HCT116 (cell line): Measurements from ENCODE around the gene MYO16. TPM values are rescaled to one million over a fixed set of nuclear protein-coding genes. Genes with fewer than 3 reads are reported as not detected.
A peak's percentile ranks its signal among the peaks of the same experiment; 100 is the strongest.

ENCODE experiments used
- ATAC-seq: fragments of 200-7000 bp; cut with Tn5 transposase; 2 replicates; pipeline ENCODE4 v1.9.1; 2020; ENCODE audit warnings: mild to moderate bottlenecking, moderate library complexity
- BruUV-seq: library from RNA; stranded (reverse); fragments of 400-500 nt; replicated peaks from 2 replicates; lab custom pipeline; 2021; lab: Mats Ljungman, UMichigan
- CTCF ChIA-PET: fragments of 300-600 bp; sonication (Branson Sonifier 250); formaldehyde crosslinking; loops from one replicate; lab custom pipeline; 2021; ENCODE audit warnings: antibody characterized with exemption; lab: Charles Lee
- POLR2A ChIA-PET: fragments of 300-600, 350-600 bp; sonication (Branson Sonifier 250); formaldehyde crosslinking; loops from one replicate; lab custom pipeline; 2021; ENCODE audit warnings: antibody characterized with exemption; lab: Charles Lee
- RAD21 ChIA-PET, 2 experiments: fragments of 300-600 bp; sonication (Branson Sonifier 250); formaldehyde crosslinking; loops; one replicate each; lab custom pipeline; 2023; ENCODE audit warnings: low total read pairs in 2 of 2; ENCODE audit not compliant: uncharacterized antibody in 2 of 2, unreplicated experiment in 2 of 2, low non-redundant PET in 1 of 2; lab: Charles Lee
- DNase-seq: peaks from one replicate; pipeline ENCODE4 v3.0.0-alpha.2; 2010; ENCODE audit warnings: low read depth, low spot score
- H2AFZ ChIP-seq: fragments of 200-600 bp; shearing (Covaris generic), sonication (generic); 2 replicates; pipeline ENCODE4 v1.6.1; 2017; ENCODE audit warnings: low read depth, mixed run types, mixed read lengths, antibody characterized with exemption, low read length; ENCODE audit not compliant: poor library complexity, severe bottlenecking
- H3K27ac ChIP-seq: 2 replicates; pipeline ENCODE4 v1.5.1; 2012; ENCODE audit warnings: low read depth, low read length
- H3K27me3 ChIP-seq: fragments of 200-600 bp; sonication (generic); 2 replicates; pipeline ENCODE4 v1.6.1; 2016; ENCODE audit warnings: mixed run types, low read length, mixed read lengths; ENCODE audit not compliant: insufficient read depth
- H3K36me3 ChIP-seq, 2 experiments: fragments of 200-500 bp in 1 of 2; fragments of 200-600 bp in 1 of 2; sonication (Bioruptor generic) in 1 of 2; sonication (generic) in 1 of 2; 2 replicates each; pipeline versions ENCODE4 v1.5.1 to v1.6.1; 2014 to 2016; ENCODE audit warnings: low read length in 2 of 2, inconsistent platforms in 1 of 2, mixed read lengths in 1 of 2, mixed run types in 1 of 2; ENCODE audit not compliant: insufficient read depth in 2 of 2, control insufficient read depth in 1 of 2
- H3K4me1 ChIP-seq, 2 experiments: fragments of 200-600 bp in 1 of 2; sonication (generic) in 1 of 2; 2 replicates each; pipeline versions ENCODE4 v1.5.1 to v1.6.1; 2012 to 2017; ENCODE audit warnings: low read length in 2 of 2, inconsistent platforms in 1 of 2, mild to moderate bottlenecking in 1 of 2, mixed read lengths in 1 of 2, mixed run types in 1 of 2, moderate library complexity in 1 of 2; ENCODE audit not compliant: insufficient read depth in 2 of 2, control insufficient read depth in 1 of 2
- H3K4me2 ChIP-seq: fragments of 200-600 bp; sonication (generic); 2 replicates; pipeline ENCODE4 v1.6.1; 2017; ENCODE audit warnings: mixed run types, low read length, mixed read lengths
- H3K4me3 ChIP-seq, 2 experiments: fragments of 200-600 bp in 1 of 2; sonication (generic) in 1 of 2; replicated peaks in 1 of 2; 2 replicates each; pipeline ENCODE4 v1.5.1; 2011 to 2016; ENCODE audit warnings: low read length in 2 of 2, control low read depth in 1 of 2, low read depth in 1 of 2, mild to moderate bottlenecking in 1 of 2, mixed read lengths in 1 of 2, mixed run types in 1 of 2
- H3K79me2 ChIP-seq: fragments of 200-600 bp; sonication (generic); 2 replicates; pipeline ENCODE4 v1.6.1; 2017; ENCODE audit warnings: mild to moderate bottlenecking, mixed run types, low read length, moderate library complexity, mixed read lengths; ENCODE audit not compliant: insufficient read depth
- H3K9ac ChIP-seq: fragments of 200-600 bp; sonication (generic); 2 replicates; pipeline ENCODE4 v1.6.1; 2016; ENCODE audit warnings: low read length, mixed read lengths
- H3K9me2 ChIP-seq: fragments of 200-600 bp; sonication (generic), shearing (Covaris generic); 2 replicates; pipeline ENCODE4 v1.6.1; 2017; ENCODE audit warnings: mixed run types, mild to moderate bottlenecking, moderate library complexity; ENCODE audit not compliant: insufficient read depth
- H3K9me3 ChIP-seq, 2 experiments: fragments of 200-500 bp in 1 of 2; fragments of 200-600 bp in 1 of 2; sonication (Bioruptor generic) in 1 of 2; sonication (generic) in 1 of 2; 2 replicates each; pipeline ENCODE4 v1.6.1; 2014 to 2017; ENCODE audit warnings: low read length in 2 of 2, mixed read lengths in 2 of 2, inconsistent platforms in 1 of 2, low read depth in 1 of 2, mild to moderate bottlenecking in 1 of 2, mixed run types in 1 of 2, moderate library complexity in 1 of 2; ENCODE audit not compliant: control insufficient read depth in 1 of 2, insufficient read depth in 1 of 2
- H4K20me1 ChIP-seq: fragments of 200-600 bp; sonication (generic), shearing (Covaris generic); 2 replicates; pipeline ENCODE4 v1.6.1; 2017; ENCODE audit warnings: mixed run types, mild to moderate bottlenecking, moderate library complexity; ENCODE audit not compliant: insufficient read depth
- CBX3 ChIP-seq: IDR thresholded peaks from 2 replicates; pipeline ENCODE4 v1.6.1; 2012; ENCODE audit warnings: low read depth
- EGR1 ChIP-seq: IDR thresholded peaks from 2 replicates; pipeline ENCODE4 v1.6.1; 2012; ENCODE audit warnings: low read depth
- ELF1 ChIP-seq: IDR thresholded peaks from 2 replicates; pipeline ENCODE4 v1.6.1; 2012; ENCODE audit warnings: low read depth, borderline replicate concordance
- EZH2phosphoT487 ChIP-seq: fragments of 200-600 bp; IDR thresholded peaks from 2 replicates; pipeline ENCODE4 v1.6.1; 2018; ENCODE audit warnings: antibody characterized with exemption, borderline replicate concordance
- FOSL1 ChIP-seq: IDR thresholded peaks from 2 replicates; pipeline ENCODE4 v1.6.1; 2012; ENCODE audit warnings: low read depth
- JUND ChIP-seq: IDR thresholded peaks from 2 replicates; pipeline ENCODE4 v1.6.1; 2012
- POLR2A ChIP-seq: IDR thresholded peaks from 2 replicates; pipeline ENCODE4 v1.7.0; 2011; ENCODE audit warnings: borderline replicate concordance; ENCODE audit not compliant: insufficient read depth, insufficient read length; ENCODE audit errors: extremely low read depth
- RAD21 ChIP-seq: IDR thresholded peaks from 2 replicates; pipeline ENCODE4 v1.6.1; 2012; ENCODE audit warnings: low read depth, mild to moderate bottlenecking
- SIN3A ChIP-seq: IDR thresholded peaks from 2 replicates; pipeline ENCODE4 v1.6.1; 2012; ENCODE audit warnings: low read depth
- SP1 ChIP-seq: IDR thresholded peaks from 2 replicates; pipeline ENCODE4 v1.6.1; 2012; ENCODE audit warnings: low read depth
- TCF7L2 ChIP-seq: IDR thresholded peaks from 2 replicates; pipeline ENCODE4 v1.7.0; 2011; ENCODE audit warnings: borderline replicate concordance, inconsistent platforms; ENCODE audit not compliant: insufficient read depth, insufficient read length; ENCODE audit errors: extremely low read depth
- YY1 ChIP-seq: IDR thresholded peaks from 2 replicates; pipeline ENCODE4 v1.6.1; 2011; ENCODE audit warnings: low read length, low read depth, moderate library complexity, mild to moderate bottlenecking; ENCODE audit not compliant: insufficient replicate concordance; ENCODE audit errors: extremely low read depth
- intact Hi-C: fragments of 100-400 bp; cut with micrococcal nuclease; formaldehyde crosslinking; loops from 2 replicates; pipeline ENCODE4 v1.10.0; 2022
- total RNA-seq: library from RNA; stranded (reverse); gene quantifications from one replicate; pipeline ENCODE4 v1.2.1, GENCODE V29; 2021; ENCODE audit not compliant: unreplicated experiment
- TF ChIP-seq, protein P1 (sequence below), 3 experiments: fragments of 200-600 bp in 1 of 3; sonication (generic) in 1 of 3; IDR thresholded peaks in 2 of 3; conservative IDR thresholded peaks in 1 of 3; 2 replicates each; pipeline ENCODE4 v1.5.1; 2012 to 2017; ENCODE audit warnings: low read depth in 2 of 3, low read length in 2 of 3, antibody characterized with exemption in 1 of 3, borderline replicate concordance in 1 of 3, control low read depth in 1 of 3, mild to moderate bottlenecking in 1 of 3, mixed read lengths in 1 of 3, mixed run types in 1 of 3, moderate library complexity in 1 of 3; ENCODE audit not compliant: insufficient read depth in 1 of 3
- TF ChIP-seq, protein P2 (sequence below): IDR thresholded peaks from 2 replicates; pipeline ENCODE4 v1.6.1; 2011; ENCODE audit warnings: mild to moderate bottlenecking, low read length, moderate library complexity; ENCODE audit not compliant: insufficient replicate concordance; ENCODE audit errors: extremely low read depth
- TF ChIP-seq, protein P3 (sequence below): IDR thresholded peaks from 2 replicates; pipeline ENCODE4 v1.6.1; 2012
- TF ChIP-seq, protein P4 (sequence below): IDR thresholded peaks from 2 replicates; pipeline ENCODE4 v1.6.1; 2012; ENCODE audit warnings: low read depth

The MYO16 gene
- total RNA-seq, 1 experiment from 2014 or later = 0.07 TPM

DNA sequence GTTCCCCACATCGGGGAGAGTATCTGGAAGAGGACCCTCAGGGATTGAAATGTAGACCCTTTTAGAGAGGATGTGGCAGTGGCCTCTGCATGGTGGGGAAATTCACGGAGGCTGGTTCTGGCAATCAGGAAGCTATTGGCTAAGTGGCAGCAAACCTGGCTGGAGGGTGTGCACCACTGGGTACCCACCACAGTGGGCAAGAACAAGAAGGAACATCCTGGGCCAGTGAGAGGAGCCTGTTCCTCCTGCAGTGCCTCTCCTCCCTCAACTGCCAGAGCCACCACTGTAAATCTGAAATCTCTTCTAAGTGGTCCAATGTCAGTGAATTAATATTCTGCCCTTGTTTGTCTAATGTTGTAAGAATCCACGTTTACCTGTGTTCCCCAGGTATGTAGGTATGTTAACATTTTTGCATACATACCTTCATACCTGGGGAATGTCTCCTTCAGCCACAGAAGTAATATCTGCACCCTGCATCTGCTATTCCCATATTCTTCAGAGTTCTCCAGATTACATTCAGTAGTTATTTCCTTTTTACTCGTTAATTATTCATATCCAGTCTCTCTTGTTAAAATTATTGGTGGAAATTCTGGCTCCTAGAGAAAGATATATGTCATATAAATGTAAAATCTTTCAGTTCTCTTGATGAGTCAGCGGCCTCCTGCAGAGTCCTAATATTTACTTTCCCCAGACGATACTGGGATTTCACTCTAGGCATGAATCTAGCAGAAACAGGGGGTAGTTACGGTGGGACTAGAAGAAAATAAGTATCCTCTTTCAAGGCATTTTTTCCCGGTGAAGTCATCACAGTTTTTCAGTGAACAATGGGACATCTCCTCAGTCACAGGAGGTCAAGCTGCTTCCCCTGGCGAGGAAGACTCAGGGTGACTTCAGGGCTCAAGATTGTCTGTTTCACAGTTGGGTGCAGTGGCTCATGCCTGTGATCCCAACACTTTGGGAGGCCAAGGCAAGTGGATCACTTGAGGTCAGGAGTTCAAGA lies 148.3 kb downstream of the MYO16 start:
- H3K9me3 ChIP-seq = no peaks in the 10 kb centered on the region
- no peaks in the 10 kb centered on the region for H4K20me1 ChIP-seq
- peak overlapping the region; percentile 31; the same call in 1 of the 2 replicates for H3K9ac ChIP-seq
- H3K9me2 ChIP-seq = no peaks in the 10 kb centered on the region
- peak overlapping the region; percentile 38 for H2AFZ ChIP-seq
- TF ChIP-seq, protein P1, sequence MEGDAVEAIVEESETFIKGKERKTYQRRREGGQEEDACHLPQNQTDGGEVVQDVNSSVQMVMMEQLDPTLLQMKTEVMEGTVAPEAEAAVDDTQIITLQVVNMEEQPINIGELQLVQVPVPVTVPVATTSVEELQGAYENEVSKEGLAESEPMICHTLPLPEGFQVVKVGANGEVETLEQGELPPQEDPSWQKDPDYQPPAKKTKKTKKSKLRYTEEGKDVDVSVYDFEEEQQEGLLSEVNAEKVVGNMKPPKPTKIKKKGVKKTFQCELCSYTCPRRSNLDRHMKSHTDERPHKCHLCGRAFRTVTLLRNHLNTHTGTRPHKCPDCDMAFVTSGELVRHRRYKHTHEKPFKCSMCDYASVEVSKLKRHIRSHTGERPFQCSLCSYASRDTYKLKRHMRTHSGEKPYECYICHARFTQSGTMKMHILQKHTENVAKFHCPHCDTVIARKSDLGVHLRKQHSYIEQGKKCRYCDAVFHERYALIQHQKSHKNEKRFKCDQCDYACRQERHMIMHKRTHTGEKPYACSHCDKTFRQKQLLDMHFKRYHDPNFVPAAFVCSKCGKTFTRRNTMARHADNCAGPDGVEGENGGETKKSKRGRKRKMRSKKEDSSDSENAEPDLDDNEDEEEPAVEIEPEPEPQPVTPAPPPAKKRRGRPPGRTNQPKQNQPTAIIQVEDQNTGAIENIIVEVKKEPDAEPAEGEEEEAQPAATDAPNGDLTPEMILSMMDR (IDR thresholded peaks at IDR 0.05 in 2 of 3, conservative IDR thresholded peaks at IDR 0.05 in 1 of 3; ENCODE audit: borderline replicate concordance in 1 of 3, insufficient read depth in 1 of 3, low read depth in 2 of 3, low read length in 2 of 3) = no peak
- TF ChIP-seq, protein P2, sequence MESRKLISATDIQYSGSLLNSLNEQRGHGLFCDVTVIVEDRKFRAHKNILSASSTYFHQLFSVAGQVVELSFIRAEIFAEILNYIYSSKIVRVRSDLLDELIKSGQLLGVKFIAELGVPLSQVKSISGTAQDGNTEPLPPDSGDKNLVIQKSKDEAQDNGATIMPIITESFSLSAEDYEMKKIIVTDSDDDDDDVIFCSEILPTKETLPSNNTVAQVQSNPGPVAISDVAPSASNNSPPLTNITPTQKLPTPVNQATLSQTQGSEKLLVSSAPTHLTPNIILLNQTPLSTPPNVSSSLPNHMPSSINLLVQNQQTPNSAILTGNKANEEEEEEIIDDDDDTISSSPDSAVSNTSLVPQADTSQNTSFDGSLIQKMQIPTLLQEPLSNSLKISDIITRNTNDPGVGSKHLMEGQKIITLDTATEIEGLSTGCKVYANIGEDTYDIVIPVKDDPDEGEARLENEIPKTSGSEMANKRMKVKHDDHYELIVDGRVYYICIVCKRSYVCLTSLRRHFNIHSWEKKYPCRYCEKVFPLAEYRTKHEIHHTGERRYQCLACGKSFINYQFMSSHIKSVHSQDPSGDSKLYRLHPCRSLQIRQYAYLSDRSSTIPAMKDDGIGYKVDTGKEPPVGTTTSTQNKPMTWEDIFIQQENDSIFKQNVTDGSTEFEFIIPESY = no peak
- TF ChIP-seq SIN3A (no peak), CBX3 (no peak), ELF1 (no peak), YY1 (no peak), EZH2phosphoT487 (no peak), EGR1 (no peak), JUND (peak; percentile 55), POLR2A (no peak), RAD21 (no peak), TCF7L2 (no peak), FOSL1 (peak; percentile 39; the same call in 1 of the 2 replicates), SP1 (peak; percentile 25; the same call in 1 of the 2 replicates)
- TF ChIP-seq, protein P3, sequence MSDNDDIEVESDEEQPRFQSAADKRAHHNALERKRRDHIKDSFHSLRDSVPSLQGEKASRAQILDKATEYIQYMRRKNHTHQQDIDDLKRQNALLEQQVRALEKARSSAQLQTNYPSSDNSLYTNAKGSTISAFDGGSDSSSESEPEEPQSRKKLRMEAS = no peak
- TF ChIP-seq, protein P4, sequence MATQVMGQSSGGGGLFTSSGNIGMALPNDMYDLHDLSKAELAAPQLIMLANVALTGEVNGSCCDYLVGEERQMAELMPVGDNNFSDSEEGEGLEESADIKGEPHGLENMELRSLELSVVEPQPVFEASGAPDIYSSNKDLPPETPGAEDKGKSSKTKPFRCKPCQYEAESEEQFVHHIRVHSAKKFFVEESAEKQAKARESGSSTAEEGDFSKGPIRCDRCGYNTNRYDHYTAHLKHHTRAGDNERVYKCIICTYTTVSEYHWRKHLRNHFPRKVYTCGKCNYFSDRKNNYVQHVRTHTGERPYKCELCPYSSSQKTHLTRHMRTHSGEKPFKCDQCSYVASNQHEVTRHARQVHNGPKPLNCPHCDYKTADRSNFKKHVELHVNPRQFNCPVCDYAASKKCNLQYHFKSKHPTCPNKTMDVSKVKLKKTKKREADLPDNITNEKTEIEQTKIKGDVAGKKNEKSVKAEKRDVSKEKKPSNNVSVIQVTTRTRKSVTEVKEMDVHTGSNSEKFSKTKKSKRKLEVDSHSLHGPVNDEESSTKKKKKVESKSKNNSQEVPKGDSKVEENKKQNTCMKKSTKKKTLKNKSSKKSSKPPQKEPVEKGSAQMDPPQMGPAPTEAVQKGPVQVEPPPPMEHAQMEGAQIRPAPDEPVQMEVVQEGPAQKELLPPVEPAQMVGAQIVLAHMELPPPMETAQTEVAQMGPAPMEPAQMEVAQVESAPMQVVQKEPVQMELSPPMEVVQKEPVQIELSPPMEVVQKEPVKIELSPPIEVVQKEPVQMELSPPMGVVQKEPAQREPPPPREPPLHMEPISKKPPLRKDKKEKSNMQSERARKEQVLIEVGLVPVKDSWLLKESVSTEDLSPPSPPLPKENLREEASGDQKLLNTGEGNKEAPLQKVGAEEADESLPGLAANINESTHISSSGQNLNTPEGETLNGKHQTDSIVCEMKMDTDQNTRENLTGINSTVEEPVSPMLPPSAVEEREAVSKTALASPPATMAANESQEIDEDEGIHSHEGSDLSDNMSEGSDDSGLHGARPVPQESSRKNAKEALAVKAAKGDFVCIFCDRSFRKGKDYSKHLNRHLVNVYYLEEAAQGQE = no peak
- TF ChIP-seq, all 23 proteins: peak for 3
- ChIA-PET RAD21 (no interaction called here), CTCF (no interaction called here), POLR2A (no interaction called here)
- no TSS peak for BruUV-seq
- Histone ChIP-seq H3K27me3 (no peaks in the 10 kb centered on the region), H3K4me2 (peak overlapping the region; percentile 60), H3K79me2 (no peaks in the 10 kb centered on the region), H3K27ac (peak overlapping the region; percentile 30; the same call in 1 of the 2 replicates), H3K4me1 (peaks cover 16 to 47% of the 10 kb centered on the region in 2 experiments), H3K4me3 (no peak overlapping the region; a peak in 1 of 4 replicates), H3K36me3 (no peaks in the 10 kb centered on the region)
- DNase-seq (peak; percentile 61), ATAC-seq (peak; percentile 76)
- intact Hi-C loops = no loop called here
